BE2C (cell line): Measurements from ENCODE around the gene TCEANC.
A peak's percentile ranks its signal among the peaks of the same experiment; 100 is the strongest.
"Not testable (repeated sequence)": the region's sequence is repeated elsewhere in the genome, so short reads cannot be mapped to it uniquely, and the experiment has no call there.

Experiments used
- DNase-seq: peaks from one replicate; pipeline ENCODE4 v3.0.0-alpha.2; 2020
- H3K27me3 ChIP-seq: fragments of 250-450 bp; sonication (Bioruptor Pico); 2 replicates; pipeline ENCODE4 v1.5.1; 2020; ENCODE audit warnings: mild to moderate bottlenecking
- H3K36me3 ChIP-seq: fragments of 250-450 bp; sonication (Bioruptor Pico); 2 replicates; pipeline ENCODE4 v1.5.1; 2020; ENCODE audit warnings: mild to moderate bottlenecking
- H3K4me1 ChIP-seq: fragments of 250-450 bp; sonication (Bioruptor Pico); 2 replicates; pipeline ENCODE4 v1.5.1; 2020
- H3K4me3 ChIP-seq: 2 replicates; pipeline ENCODE4 v1.5.1; 2011; ENCODE audit warnings: low read depth, low read length
- H3K9me3 ChIP-seq: fragments of 250-450 bp; sonication (Bioruptor Pico); 2 replicates; pipeline ENCODE4 v1.5.1; 2020
- CTCF ChIP-seq: IDR thresholded peaks from 2 replicates; pipeline ENCODE4 v1.5.1; 2012; ENCODE audit warnings: mild to moderate bottlenecking, low read depth, low read length

TCEANC gene

DNA sequence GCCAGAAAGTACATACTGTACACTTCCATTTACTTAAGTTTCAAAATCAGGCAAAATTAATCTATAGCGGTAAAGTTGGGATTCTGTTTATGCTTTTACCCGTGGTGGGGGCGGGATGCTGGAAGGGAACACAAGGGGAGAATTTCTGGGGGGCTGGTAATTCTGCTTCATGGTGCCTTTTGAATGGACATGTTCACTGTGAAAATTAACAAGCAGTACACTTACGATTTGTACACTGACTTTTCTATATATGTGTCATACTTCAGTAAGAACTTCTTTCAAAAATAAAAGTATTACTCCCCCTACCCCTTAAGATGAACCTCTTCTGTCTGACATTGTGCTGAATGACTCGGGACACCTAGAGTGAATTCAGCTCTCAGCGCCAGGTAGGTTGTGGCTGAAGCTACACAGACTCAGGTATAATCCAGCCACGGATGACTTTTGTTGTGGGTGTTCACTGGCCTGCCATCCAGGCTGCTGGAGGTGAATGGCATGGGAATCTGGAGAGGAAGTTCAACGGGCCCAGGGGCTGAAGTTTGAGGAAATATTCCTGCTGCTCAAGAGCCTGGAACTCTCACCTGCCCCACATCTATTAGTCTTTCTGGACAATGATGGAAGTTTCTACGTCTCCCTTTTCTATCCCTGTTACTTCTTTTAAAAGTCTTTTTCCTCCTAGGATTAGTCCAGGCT, 7.3 kb upstream of the TCEANC start:
- no peak for DNase-seq
- no peak for TF ChIP-seq CTCF
- H3K36me3 ChIP-seq: no peaks in the 10 kb centered on the region
- no peaks in the 10 kb centered on the region for H3K27me3 ChIP-seq
- no peaks in the 10 kb centered on the region for H3K4me1 ChIP-seq
- H3K4me3 ChIP-seq: no peak overlapping the region
- H3K9me3 ChIP-seq: no peaks in the 10 kb centered on the region

- Histone ChIP-seq H3K9me3 (no peaks in the 10 kb centered on the region), H3K4me1 (no peaks in the 10 kb centered on the region), H3K4me3 (no peak overlapping the region), H3K36me3 (no peaks in the 10 kb centered on the region), H3K27me3 (no peaks in the 10 kb centered on the region)
- peak; percentile 62 for DNase-seq
- TF ChIP-seq CTCF: peak; percentile 79
Measured at GRCh38 chrX:13646154-13646549, 6.8 kb upstream of the TCEANC start.

GRCh38 chrX:13647709-13648212, 5.2 kb upstream of the TCEANC start:
- Histone ChIP-seq H3K4me3 (no peak overlapping the region), H3K4me1 (0 out of 2 replicates have a peak, but pooled peaks cover 2% of the 10 kb centered on the region), H3K9me3 (no peaks in the 10 kb centered on the region), H3K36me3 (no peaks in the 10 kb centered on the region), H3K27me3 (no peaks in the 10 kb centered on the region)
- no peak for TF ChIP-seq CTCF
- DNase-seq: peak; percentile 85

DNA sequence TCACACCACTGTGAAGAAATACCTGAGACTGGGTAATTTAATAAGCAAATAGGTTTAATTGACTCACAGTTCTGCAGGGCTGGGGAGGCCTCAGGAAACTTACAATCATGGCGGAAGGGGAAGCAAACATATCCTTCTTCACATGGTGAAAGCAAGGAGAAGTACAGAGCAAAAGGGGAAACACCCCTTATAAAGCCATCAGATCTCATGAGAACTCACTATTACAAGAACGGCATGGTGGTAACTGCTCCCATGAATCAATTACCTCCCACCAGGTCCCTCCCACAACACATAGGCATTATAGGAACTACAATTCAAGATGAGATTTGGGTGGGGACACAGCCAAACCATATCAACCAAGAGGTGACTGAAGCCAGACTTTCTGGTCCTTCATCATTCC, 4.6 kb upstream of the TCEANC start:
- not testable (repeated sequence) for H3K27me3 ChIP-seq, H3K4me3 ChIP-seq, H3K36me3 ChIP-seq, H3K4me1 ChIP-seq, DNase-seq, H3K9me3 ChIP-seq

DNA sequence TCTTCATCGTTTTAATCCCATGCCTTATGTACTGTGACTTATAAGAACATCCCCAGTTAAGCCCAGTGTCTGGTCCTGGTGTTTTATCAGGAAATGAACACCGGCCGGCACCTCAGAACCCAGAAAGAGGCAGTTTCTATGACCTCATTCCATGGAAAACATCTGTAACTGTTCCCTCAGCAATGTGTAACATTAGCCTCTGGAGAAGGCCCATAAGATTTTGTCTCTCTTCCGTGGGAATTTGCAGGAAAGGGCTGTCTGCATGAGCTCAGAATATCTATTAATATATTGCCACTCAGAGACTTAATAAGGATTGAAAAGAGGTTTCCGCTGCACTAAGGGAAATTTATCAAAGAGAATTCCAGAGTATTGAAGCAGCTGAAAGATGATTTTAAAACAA, 3.1 kb upstream of the TCEANC start:
- TF ChIP-seq CTCF: no peak
- no peak for DNase-seq

DNA sequence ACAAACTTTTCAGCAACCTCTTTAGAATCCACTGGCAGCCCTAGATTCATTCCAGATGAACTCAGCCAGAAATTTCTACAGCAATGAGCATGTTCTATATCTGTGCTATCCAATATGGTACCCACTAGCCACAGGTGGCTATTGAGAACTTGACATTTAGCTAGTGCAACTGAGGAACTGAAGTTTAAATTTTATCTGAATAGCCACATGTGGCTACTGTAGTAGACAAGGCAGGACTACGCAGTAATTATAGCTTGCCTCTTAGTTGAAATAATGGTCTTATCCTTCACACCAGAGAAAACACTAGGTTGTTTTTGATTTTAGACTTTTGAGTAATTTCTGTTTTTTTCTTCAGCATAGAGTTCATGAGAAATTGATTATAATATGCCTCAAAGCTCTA, 2.6 kb upstream of the TCEANC start:
- no peak for TF ChIP-seq CTCF
- Histone ChIP-seq H3K9me3 (no peaks in the 10 kb centered on the region), H3K27me3 (no peaks in the 10 kb centered on the region), H3K4me3 (no peak overlapping the region), H3K36me3 (no peaks in the 10 kb centered on the region), H3K4me1 (peaks cover 2% of the 10 kb centered on the region; the same call in 1 of the 2 replicates)
- DNase-seq: no peak

More for the DNA sequence above, 3.1 kb upstream of the TCEANC start:
- Histone ChIP-seq H3K4me3 (no peak overlapping the region), H3K36me3 (no peaks in the 10 kb centered on the region), H3K4me1 (peaks cover 2% of the 10 kb centered on the region; the same call in 1 of the 2 replicates), H3K27me3 (no peaks in the 10 kb centered on the region), H3K9me3 (no peaks in the 10 kb centered on the region)
